CD14-positive monocyte (primary cell): Measurements from ENCODE around the gene NXPE1. TPM values are rescaled to one million over a fixed set of nuclear protein-coding genes. Genes with fewer than 3 reads are reported as not detected.

Source experiments
- DNase-seq, 3 donors: peaks; one replicate each; pipeline ENCODE4 v3.0.0-alpha.2; 2011 to 2022
- H2AFZ ChIP-seq: 2 replicates; pipeline ENCODE4 v1.6.0; 2012; ENCODE audit warnings: mild to moderate bottlenecking, low read depth, low read length, inconsistent platforms; ENCODE audit not compliant: insufficient read depth, poor library complexity, severe bottlenecking
- H3K27ac ChIP-seq, 2 donors: 1 replicate in 1 of 2; 2 replicates in 1 of 2; pipeline ENCODE4 v1.5.1; 2012 to 2013; ENCODE audit warnings: low read length in 2 of 2, control low read depth in 1 of 2, inconsistent platforms in 1 of 2, low read depth in 1 of 2, mild to moderate bottlenecking in 1 of 2
- H3K27me3 ChIP-seq, 2 donors: one replicate each; pipeline versions ENCODE4 v1.6.0 to v1.6.1; 2011 to 2013; ENCODE audit warnings: low read length in 2 of 2; ENCODE audit not compliant: control insufficient read depth in 2 of 2, insufficient read depth in 2 of 2
- H3K36me3 ChIP-seq, 2 donors: replicated peaks in 1 of 2; 1 replicate in 1 of 2; 2 replicates in 1 of 2; pipeline versions ENCODE4 v1.5.1 to v1.6.1; 2012 to 2013; ENCODE audit warnings: low read length in 2 of 2, control low read depth in 1 of 2, inconsistent platforms in 1 of 2, mild to moderate bottlenecking in 1 of 2; ENCODE audit not compliant: insufficient read depth in 2 of 2, control insufficient read depth in 1 of 2
- H3K4me1 ChIP-seq, 2 donors: 1 replicate in 1 of 2; 2 replicates in 1 of 2; pipeline versions ENCODE4 v1.5.1 to v1.6.1; 2012 to 2013; ENCODE audit warnings: low read length in 2 of 2, control low read depth in 1 of 2, inconsistent platforms in 1 of 2, mild to moderate bottlenecking in 1 of 2, moderate library complexity in 1 of 2; ENCODE audit not compliant: insufficient read depth in 2 of 2, control insufficient read depth in 1 of 2
- H3K4me2 ChIP-seq: replicated peaks from 2 replicates; pipeline ENCODE3; 2012; ENCODE audit warnings: low read length, moderate library complexity, mild to moderate bottlenecking; ENCODE audit not compliant: poor library complexity, severe bottlenecking; ENCODE audit errors: extremely low read depth
- H3K4me3 ChIP-seq, 3 experiments: fragments of 200-600 bp in 1 of 3; sonication (generic) in 1 of 3; replicated peaks in 1 of 3; 1 replicate in 2 of 3; 2 replicates in 1 of 3; pipeline ENCODE4 v1.5.1; 2011 to 2013; ENCODE audit warnings: low read length in 3 of 3, mild to moderate bottlenecking in 3 of 3, control low read depth in 2 of 3, low read depth in 2 of 3, inconsistent platforms in 1 of 3, moderate library complexity in 1 of 3
- H3K79me2 ChIP-seq: 2 replicates; pipeline ENCODE4 v1.6.0; 2012; ENCODE audit warnings: mild to moderate bottlenecking, control low read depth, inconsistent platforms, low read length, moderate library complexity; ENCODE audit not compliant: insufficient read depth
- H3K9ac ChIP-seq: 2 replicates; pipeline ENCODE4 v1.6.0; 2017; ENCODE audit warnings: low read length, mild to moderate bottlenecking; ENCODE audit not compliant: insufficient read depth, poor library complexity, severe bottlenecking
- H3K9me3 ChIP-seq, 2 donors: replicated peaks in 1 of 2; 1 replicate in 1 of 2; 2 replicates in 1 of 2; pipeline versions ENCODE4 v1.5.1 to v1.6.1; 2012 to 2013; ENCODE audit warnings: low read length in 2 of 2, control low read depth in 1 of 2; ENCODE audit not compliant: control insufficient read depth in 1 of 2, insufficient read depth in 1 of 2
- H4K20me1 ChIP-seq: 2 replicates; pipeline ENCODE4 v1.6.0; 2012; ENCODE audit warnings: mild to moderate bottlenecking, low read length, control low read depth, moderate library complexity; ENCODE audit not compliant: insufficient read depth
- H3K27ac Mint-ChIP-seq, 7 donors: one replicate each; pipeline ENCODE4 v1.8.0; 2020; ENCODE audit warnings: mild to moderate bottlenecking in 7 of 7, mixed read lengths in 7 of 7, moderate library complexity in 6 of 7, inconsistent platforms in 2 of 7
- H3K27me3 Mint-ChIP-seq, 3 donors: one replicate each; pipeline ENCODE4 v1.8.0; 2021 to 2022; ENCODE audit warnings: low read depth in 3 of 3, mild to moderate bottlenecking in 3 of 3, mixed read lengths in 3 of 3, moderate library complexity in 3 of 3, inconsistent platforms in 1 of 3
- H3K36me3 Mint-ChIP-seq, 2 donors: one replicate each; pipeline ENCODE4 v1.8.0; 2020; ENCODE audit warnings: mixed read lengths in 2 of 2, inconsistent platforms in 1 of 2, mild to moderate bottlenecking in 1 of 2
- H3K4me1 Mint-ChIP-seq: one replicate; pipeline ENCODE4 v1.8.0; 2020; ENCODE audit warnings: mild to moderate bottlenecking, mixed read lengths
- H3K4me3 Mint-ChIP-seq, 2 donors: one replicate each; pipeline ENCODE4 v1.8.0; 2020; ENCODE audit warnings: mild to moderate bottlenecking in 2 of 2, mixed read lengths in 2 of 2, moderate library complexity in 1 of 2
- H3K9me3 Mint-ChIP-seq, 7 donors: one replicate each; pipeline ENCODE4 v1.8.0; 2020 to 2022; ENCODE audit warnings: mixed read lengths in 7 of 7, mild to moderate bottlenecking in 6 of 7, moderate library complexity in 6 of 7, inconsistent platforms in 2 of 7
- WGBS: methylation state at CpG from one replicate; pipeline ENCODE4 v1.1.5; 2013; ENCODE audit warnings: missing lambda C conversion rate; ENCODE audit not compliant: insufficient coverage; 5-methylcytosine and 5-hydroxymethylcytosine counted together
- intact Hi-C, 2 donors: fragments of 100-400 bp; cut with micrococcal nuclease; formaldehyde crosslinking; loops; one replicate each; pipeline versions ENCODE4 v1.15.0 to v1.15.1; 2023
- polyA plus RNA-seq, 3 donors: library from polyadenylated mRNA; depleted of rRNA in 1 of 3; unstranded in 2 of 3; stranded (reverse) in 1 of 3; fragments of 300-500 nt in 2 of 3; fragments of >200 nt in 1 of 3; fragmentation: Illumina TruSeq in 2 of 3; gene quantifications; 1 replicate in 2 of 3; 2 replicates in 1 of 3; pipeline ENCODE4 v1.2.3, GENCODE V29; 2012 to 2021
- TF ChIP-seq, protein P1 (sequence below): fragments of 200-600 bp; IDR thresholded peaks from one replicate; pipeline ENCODE4 v1.8.0; 2022; ENCODE audit warnings: antibody characterized with exemption, mild to moderate bottlenecking

NXPE1 gene
- polyA plus RNA-seq, 3 donors = not detected

DNA sequence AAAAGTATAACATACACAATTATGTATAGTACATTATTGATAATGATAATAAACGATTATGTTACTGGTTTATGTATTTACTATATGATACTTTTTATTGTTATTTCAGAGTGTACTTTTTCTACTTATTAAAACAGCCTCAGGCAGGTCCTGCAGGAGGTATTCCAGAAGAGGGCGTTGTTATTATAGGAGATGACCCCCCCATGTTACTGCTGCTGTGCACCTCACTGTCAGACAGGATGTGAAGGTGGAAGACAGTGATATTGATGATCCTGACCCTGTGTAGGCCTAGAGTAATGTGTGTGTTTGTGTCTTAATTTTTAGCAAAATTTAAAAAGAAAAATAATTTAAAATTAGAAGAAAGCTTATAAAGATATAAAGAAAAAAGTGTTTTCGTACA lies 62.8 kb downstream of the NXPE1 start:
- Histone ChIP-seq H3K9ac (no peak overlapping the region), H3K36me3 (no peaks in the 10 kb centered on the region), H3K9me3 (no peaks in the 10 kb centered on the region), H3K4me1 (no peaks in the 10 kb centered on the region), H2AFZ (no peak overlapping the region), H3K27ac (no peak overlapping the region), H3K27me3 (no peaks in the 10 kb centered on the region), H4K20me1 (no peaks in the 10 kb centered on the region), H3K79me2 (no peaks in the 10 kb centered on the region), H3K4me2 (no peak overlapping the region), H3K4me3 (no peak overlapping the region)
- no peak overlapping the region for H3K4me3 Mint-ChIP-seq
- DNase-seq = no peak
- H3K36me3 Mint-ChIP-seq = no peaks in the 10 kb centered on the region
- no peak overlapping the region for H3K27ac Mint-ChIP-seq
- TF ChIP-seq, protein P1, sequence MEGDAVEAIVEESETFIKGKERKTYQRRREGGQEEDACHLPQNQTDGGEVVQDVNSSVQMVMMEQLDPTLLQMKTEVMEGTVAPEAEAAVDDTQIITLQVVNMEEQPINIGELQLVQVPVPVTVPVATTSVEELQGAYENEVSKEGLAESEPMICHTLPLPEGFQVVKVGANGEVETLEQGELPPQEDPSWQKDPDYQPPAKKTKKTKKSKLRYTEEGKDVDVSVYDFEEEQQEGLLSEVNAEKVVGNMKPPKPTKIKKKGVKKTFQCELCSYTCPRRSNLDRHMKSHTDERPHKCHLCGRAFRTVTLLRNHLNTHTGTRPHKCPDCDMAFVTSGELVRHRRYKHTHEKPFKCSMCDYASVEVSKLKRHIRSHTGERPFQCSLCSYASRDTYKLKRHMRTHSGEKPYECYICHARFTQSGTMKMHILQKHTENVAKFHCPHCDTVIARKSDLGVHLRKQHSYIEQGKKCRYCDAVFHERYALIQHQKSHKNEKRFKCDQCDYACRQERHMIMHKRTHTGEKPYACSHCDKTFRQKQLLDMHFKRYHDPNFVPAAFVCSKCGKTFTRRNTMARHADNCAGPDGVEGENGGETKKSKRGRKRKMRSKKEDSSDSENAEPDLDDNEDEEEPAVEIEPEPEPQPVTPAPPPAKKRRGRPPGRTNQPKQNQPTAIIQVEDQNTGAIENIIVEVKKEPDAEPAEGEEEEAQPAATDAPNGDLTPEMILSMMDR = no peak
- H3K4me1 Mint-ChIP-seq = no peaks in the 10 kb centered on the region
- peaks cover 0 to 4% (median 0%) of the 10 kb centered on the region in 7 donors for H3K9me3 Mint-ChIP-seq
- intact Hi-C loops = no loop called here
- peaks cover 0 to 5% (median 2%) of the 10 kb centered on the region in 3 donors for H3K27me3 Mint-ChIP-seq
- 80% methylated on average over 1 of the region's 3 CpGs for WGBS

DNA sequence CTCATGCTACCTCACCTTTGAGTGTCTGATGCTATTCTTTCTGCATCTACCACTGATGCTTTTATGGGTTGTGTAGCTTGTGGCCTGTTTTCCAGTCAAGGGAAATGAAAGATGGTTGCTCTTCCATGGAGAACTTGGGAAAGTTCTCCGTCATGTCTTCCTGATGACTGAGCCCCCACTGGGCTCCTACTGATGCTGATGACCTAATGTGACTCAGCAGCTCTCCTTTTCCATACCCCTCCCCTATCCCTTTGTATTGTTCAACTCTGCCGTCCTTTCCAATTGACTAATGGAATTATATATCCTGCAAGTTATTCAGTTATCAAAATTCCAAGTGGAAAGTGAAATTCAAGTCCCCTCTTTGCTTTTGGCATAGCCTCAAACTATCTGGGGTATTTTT lies 75.8 kb downstream of the NXPE1 start:
- peaks cover 0 to 2% (median 1%) of the 10 kb centered on the region in 3 donors for H3K27me3 Mint-ChIP-seq
- no peaks in the 10 kb centered on the region for H3K36me3 Mint-ChIP-seq
- no peak overlapping the region for H3K4me3 Mint-ChIP-seq
- Histone ChIP-seq H3K27ac (no peak overlapping the region), H3K9me3 (no peaks in the 10 kb centered on the region), H3K36me3 (no peaks in the 10 kb centered on the region), H3K27me3 (no peaks in the 10 kb centered on the region), H3K79me2 (no peaks in the 10 kb centered on the region), H3K9ac (no peak overlapping the region), H3K4me1 (no peaks in the 10 kb centered on the region), H3K4me3 (no peak overlapping the region), H2AFZ (no peak overlapping the region), H4K20me1 (no peaks in the 10 kb centered on the region), H3K4me2 (no peak overlapping the region)
- no peak for DNase-seq
- no peak overlapping the region for H3K27ac Mint-ChIP-seq
- TF ChIP-seq, protein P1 = no peak
- intact Hi-C loops = no loop called here
- WGBS = 83% methylated on average over 1 of the region's 2 CpGs
- H3K4me1 Mint-ChIP-seq = no peaks in the 10 kb centered on the region
- H3K9me3 Mint-ChIP-seq = peaks cover 0 to 7% (median 0%) of the 10 kb centered on the region in 7 donors
